Choroid plexus epithelial cell (primary cell): ENCODE measurements around the gene MT1F.
A peak's percentile ranks its signal among the peaks of the same experiment; 100 is the strongest.

ENCODE experiments used
- DNase-seq: peaks from one replicate; pipeline ENCODE4 v3.0.0-alpha.2; 2010; ENCODE audit warnings: low read depth
- H3K4me3 ChIP-seq: 2 replicates; pipeline ENCODE4 v1.5.1; 2011; ENCODE audit warnings: low read depth, mild to moderate bottlenecking, control low read depth, low read length, moderate library complexity
- TF ChIP-seq, protein P1 (sequence below): conservative IDR thresholded peaks from 2 replicates; pipeline ENCODE4 v1.5.1; 2011; ENCODE audit warnings: low read depth, mild to moderate bottlenecking, control low read depth, inconsistent platforms, low read length, moderate library complexity

MT1F gene

DNA sequence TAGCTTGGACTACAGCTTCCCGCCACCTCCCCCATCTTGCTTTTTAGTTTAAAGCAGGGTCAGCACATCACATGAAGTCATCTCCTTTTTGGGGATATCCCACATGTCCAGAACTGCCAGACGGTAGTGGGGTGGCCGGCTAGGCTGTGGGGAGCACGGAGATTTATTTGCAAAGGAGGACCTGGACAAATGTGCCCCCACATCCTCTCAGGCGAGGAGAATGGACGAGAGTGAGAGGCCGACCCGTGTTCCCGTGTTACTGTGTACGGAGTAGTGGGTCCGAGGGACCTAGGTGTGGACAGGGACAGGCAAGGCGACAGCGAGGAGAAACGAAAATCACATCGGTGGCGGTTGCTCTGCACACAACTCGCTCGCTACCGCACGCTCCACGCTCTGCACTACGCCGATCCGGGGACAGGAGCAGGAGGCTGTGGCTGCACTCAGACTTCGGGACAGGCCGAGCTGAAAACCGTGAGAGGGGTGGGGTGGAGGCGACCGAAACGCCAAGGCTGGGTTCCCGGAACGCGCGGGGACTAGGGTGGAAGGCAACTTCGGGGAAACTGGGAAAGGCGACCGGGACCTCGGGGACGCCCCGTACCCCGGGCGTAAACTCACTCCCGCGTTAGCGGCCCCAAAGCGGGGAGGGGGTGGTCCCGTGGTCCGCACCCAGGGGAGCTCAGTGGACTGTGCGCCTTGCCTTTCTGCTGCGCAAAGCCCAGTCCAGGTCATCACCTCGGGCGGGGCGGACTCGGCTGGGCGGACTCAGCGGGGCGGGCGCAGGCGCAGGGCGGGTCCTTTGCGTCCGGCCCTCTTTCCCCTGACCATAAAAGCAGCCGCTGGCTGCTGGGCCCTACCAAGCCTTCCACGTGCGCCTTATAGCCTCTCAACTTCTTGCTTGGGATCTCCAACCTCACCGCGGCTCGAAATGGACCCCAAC, 19.7 kb upstream of the MT1F start, which contains the start of gene MT1A:
Gene MT1A, plus strand, starts transcription at position 853 of the 937 bp plus-strand sequence. Its CDS starts 73 bp downstream, at position 926.
- DNase-seq: peak; percentile 62
- TF ChIP-seq, protein P1, sequence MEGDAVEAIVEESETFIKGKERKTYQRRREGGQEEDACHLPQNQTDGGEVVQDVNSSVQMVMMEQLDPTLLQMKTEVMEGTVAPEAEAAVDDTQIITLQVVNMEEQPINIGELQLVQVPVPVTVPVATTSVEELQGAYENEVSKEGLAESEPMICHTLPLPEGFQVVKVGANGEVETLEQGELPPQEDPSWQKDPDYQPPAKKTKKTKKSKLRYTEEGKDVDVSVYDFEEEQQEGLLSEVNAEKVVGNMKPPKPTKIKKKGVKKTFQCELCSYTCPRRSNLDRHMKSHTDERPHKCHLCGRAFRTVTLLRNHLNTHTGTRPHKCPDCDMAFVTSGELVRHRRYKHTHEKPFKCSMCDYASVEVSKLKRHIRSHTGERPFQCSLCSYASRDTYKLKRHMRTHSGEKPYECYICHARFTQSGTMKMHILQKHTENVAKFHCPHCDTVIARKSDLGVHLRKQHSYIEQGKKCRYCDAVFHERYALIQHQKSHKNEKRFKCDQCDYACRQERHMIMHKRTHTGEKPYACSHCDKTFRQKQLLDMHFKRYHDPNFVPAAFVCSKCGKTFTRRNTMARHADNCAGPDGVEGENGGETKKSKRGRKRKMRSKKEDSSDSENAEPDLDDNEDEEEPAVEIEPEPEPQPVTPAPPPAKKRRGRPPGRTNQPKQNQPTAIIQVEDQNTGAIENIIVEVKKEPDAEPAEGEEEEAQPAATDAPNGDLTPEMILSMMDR: no peak
- H3K4me3 ChIP-seq: peak within 1 kb of the TSS; percentile 62

DNA sequence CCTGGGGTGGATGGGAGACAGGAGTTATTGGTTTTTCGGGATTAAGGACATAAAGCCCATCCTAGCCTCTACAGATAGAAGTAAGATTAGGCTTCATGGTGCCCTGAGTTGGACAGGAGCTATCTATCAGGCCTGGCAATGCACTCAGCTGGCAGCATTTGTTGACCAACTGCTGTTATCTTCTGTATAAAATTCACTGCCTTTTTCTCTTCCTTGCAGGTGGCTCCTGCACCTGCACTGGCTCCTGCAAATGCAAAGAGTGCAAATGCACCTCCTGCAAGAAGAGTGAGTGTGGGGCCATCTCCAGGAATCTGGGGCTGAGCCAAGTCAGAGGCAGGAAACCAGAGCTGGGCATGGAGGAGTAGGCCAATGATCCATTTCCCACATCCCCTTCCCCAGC, 18.7 kb upstream of the MT1F start:
- TF ChIP-seq, protein P1: no peak
- DNase-seq: no peak
- H3K4me3 ChIP-seq: no peak overlapping the region

DNA sequence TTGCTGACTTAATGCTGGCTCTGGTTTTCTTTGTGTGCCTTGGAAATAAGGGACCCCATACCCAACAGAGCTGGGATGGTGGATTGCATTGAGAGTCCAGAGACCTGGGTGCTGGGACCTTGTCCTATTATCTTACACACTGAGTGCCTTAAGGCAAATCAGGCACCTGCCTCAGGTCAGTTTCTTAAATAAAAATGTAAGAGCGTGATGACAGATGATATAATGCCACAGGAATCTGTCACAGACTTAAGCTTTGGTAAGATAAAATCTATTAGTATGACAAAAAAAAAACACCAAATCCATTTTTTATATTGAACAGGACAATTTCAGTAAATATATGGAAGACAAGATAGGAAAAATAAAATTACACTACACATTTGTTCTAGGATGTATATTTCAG, 17.7 kb upstream of the MT1F start:
- no peak overlapping the region for H3K4me3 ChIP-seq
- no peak for DNase-seq
- TF ChIP-seq, protein P1: no peak

DNA sequence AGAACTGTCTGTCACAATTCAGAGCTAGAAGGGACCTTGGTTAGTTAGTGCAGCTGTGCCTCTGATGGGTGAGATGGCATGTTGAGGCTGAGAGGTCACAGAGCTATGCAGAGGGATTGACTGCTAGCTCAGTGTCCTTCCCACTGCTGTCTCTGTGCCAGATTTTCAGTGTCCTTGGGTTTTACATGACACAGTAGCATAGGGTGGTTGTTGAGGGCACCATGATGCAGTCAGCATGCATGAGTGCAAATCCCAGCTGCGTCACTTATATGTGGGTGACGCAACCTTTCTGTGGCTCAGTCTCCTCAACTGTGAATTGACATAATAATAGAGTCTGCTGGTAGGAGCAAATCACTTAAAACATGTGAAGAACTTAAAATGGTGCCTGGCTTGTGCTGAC, 16.6 kb upstream of the MT1F start:
- no peak for DNase-seq
- TF ChIP-seq, protein P1: no peak
- no peak overlapping the region for H3K4me3 ChIP-seq

DNA sequence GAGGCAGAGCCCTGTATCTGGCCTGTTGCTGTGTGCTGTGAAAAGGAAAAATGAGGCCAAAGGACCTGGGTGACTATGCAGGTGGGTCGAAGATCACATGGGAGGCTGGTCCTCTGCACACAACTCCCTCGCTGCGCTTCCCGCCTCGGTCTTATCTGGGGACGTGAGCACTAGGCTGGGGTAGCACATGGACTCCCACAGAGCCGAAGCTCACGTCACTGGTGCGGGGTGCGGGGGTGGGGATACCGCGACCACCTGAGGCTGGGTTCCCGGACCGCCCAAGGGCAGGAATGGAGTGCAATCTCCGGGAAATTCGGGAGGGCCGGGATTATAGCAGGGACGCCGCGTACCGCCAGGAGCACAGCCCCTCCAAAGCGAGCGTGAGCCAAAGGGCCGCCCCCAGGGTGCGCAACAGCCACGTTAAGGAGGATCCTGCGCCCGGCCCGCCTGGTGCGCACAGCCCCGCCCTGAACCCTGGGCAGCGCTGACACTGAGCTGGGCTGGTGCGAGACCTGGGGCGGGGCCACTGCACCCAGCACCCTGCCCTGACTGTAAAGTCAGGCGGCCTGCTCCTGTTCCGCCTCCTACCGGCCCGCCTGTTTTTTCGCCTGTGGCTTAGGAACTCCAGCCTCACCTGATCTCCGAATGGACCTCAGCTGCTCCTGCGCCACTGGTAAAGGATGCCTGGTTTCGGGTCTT, 14.5 kb upstream of the MT1F start:
- TF ChIP-seq, protein P1: peak; percentile 45
- peak; percentile 37 for DNase-seq
- peak overlapping the region; percentile 48 for H3K4me3 ChIP-seq

DNA sequence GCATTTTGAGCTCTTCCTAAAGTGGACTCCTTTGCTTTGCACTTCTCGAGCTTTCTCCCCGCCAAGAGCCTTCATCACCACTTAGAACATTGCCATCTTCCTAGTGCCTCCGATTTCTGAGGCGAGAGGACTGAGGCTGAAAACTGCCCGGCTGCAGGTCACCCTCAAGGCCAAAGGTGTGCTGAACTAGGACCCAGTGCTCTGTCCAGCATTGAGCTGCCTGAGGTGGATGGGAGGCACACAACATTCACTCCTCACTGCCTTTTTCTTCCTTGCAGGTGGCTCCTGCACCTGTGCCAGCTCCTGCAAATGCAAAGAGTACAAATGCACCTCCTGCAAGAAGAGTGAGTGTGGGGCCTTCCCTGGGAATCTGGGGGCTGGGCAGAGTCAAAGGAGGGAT, 13.9 kb upstream of the MT1F start:
- TF ChIP-seq, protein P1: no peak
- no peak for DNase-seq
- H3K4me3 ChIP-seq: peak overlapping the region; percentile 48
